HEK293T (cell line): ENCODE data around the gene FAM227A.

Experiments used
- CTCF ChIA-PET: fragments of 350-600 bp; formaldehyde crosslinking; extraction: SDS; loops from one replicate; lab custom pipeline; 2021; ENCODE audit warnings: antibody characterized with exemption, inconsistent platforms; lab: Yijun Ruan, JAX
- POLR2A ChIA-PET: fragments of 350-600 bp; formaldehyde crosslinking; extraction: SDS; loops from one replicate; lab custom pipeline; 2020; ENCODE audit warnings: antibody characterized with exemption, inconsistent platforms; lab: Yijun Ruan, JAX
- DNase-seq: peaks from one replicate; pipeline ENCODE4 v3.0.0; 2012; ENCODE audit warnings: mixed read lengths; ENCODE audit errors: extremely low spot score
- ARNT ChIP-seq: fragments of 450-650 bp; IDR thresholded peaks from 2 replicates; pipeline ENCODE4 v1.6.1; 2017; ENCODE audit warnings: mild to moderate bottlenecking
- BHLHE40 ChIP-seq: fragments of 450-650 bp; IDR thresholded peaks from 2 replicates; pipeline ENCODE4 v1.6.1; 2016; ENCODE audit warnings: mild to moderate bottlenecking, moderate library complexity, borderline replicate concordance
- CTBP1 ChIP-seq: fragments of 450-650 bp; IDR thresholded peaks from 2 replicates; pipeline ENCODE4 v1.6.1; 2016; ENCODE audit warnings: borderline replicate concordance
- ELF4 ChIP-seq: fragments of 450-650 bp; IDR thresholded peaks from 2 replicates; pipeline ENCODE4 v1.6.1; 2017; ENCODE audit warnings: antibody characterized with exemption
- FOXA1 ChIP-seq: fragments of 450-650 bp; IDR thresholded peaks from 2 replicates; pipeline ENCODE4 v1.6.1; 2016; ENCODE audit warnings: mild to moderate bottlenecking
- FOXK2 ChIP-seq: fragments of 450-650 bp; IDR thresholded peaks from 2 replicates; pipeline ENCODE4 v1.6.1; 2016; ENCODE audit warnings: mild to moderate bottlenecking
- FOXM1 ChIP-seq: fragments of 450-650 bp; IDR thresholded peaks from 2 replicates; pipeline ENCODE4 v1.6.1; 2017; ENCODE audit warnings: mild to moderate bottlenecking, borderline replicate concordance
- HDGF ChIP-seq: fragments of 450-650 bp; IDR thresholded peaks from 2 replicates; pipeline ENCODE4 v1.6.1; 2017; ENCODE audit warnings: antibody characterized with exemption, borderline replicate concordance
- L3MBTL2 ChIP-seq: fragments of 450-650 bp; conservative IDR thresholded peaks from 2 replicates; pipeline ENCODE4 v1.6.1; 2016; ENCODE audit warnings: mild to moderate bottlenecking
- LEF1 ChIP-seq: fragments of 450-650 bp; IDR thresholded peaks from 2 replicates; pipeline ENCODE4 v1.6.1; 2017; ENCODE audit warnings: mild to moderate bottlenecking, borderline replicate concordance
- NFRKB ChIP-seq: fragments of 450-650 bp; IDR thresholded peaks from 2 replicates; pipeline ENCODE4 v1.6.1; 2016; ENCODE audit warnings: mild to moderate bottlenecking, moderate library complexity
- PKNOX1 ChIP-seq: fragments of 450-650 bp; IDR thresholded peaks from 2 replicates; pipeline ENCODE4 v1.6.1; 2016
- SP1 ChIP-seq: fragments of 450-650 bp; IDR thresholded peaks from 2 replicates; pipeline ENCODE4 v1.6.1; 2017
- SUZ12 ChIP-seq: fragments of 450-650 bp; IDR thresholded peaks from 2 replicates; pipeline ENCODE4 v1.6.1; 2016; ENCODE audit warnings: mild to moderate bottlenecking
- TARDBP ChIP-seq: fragments of 450-650 bp; IDR thresholded peaks from 2 replicates; pipeline ENCODE4 v1.6.1; 2016
- ZNF384 ChIP-seq: fragments of 450-650 bp; IDR thresholded peaks from 2 replicates; pipeline ENCODE4 v1.6.1; 2016

Gene FAM227A

GRCh38 chr22:38681582-38682335, 25.6 kb upstream of the FAM227A start, which contains the start of gene TOMM22:
Gene TOMM22 (plus strand): TSS chr22:38681957. CDS start chr22:38681979, 22 bp downstream.
- TF ChIP-seq SP1 (no peak), SUZ12 (no peak), LEF1 (peak; percentile 91), CTBP1 (peak; percentile 36; the same call in 1 of the 2 replicates), ZNF384 (no peak), PKNOX1 (peak; percentile 39), BHLHE40 (no peak), ELF4 (peak; percentile 94), FOXA1 (no peak), HDGF (no peak), TARDBP (no peak), NFRKB (no peak), FOXM1 (no peak), FOXK2 (no peak), L3MBTL2 (peak; percentile 64), ARNT (no peak; the same call in 1 of the 2 replicates)
- ChIA-PET CTCF (interaction anchor here (0.6 to 1.5 kb wide), 7 partner anchors 8 to 358 kb away, joined by 3 to 8 read pairs (median 4); no protein-coding TSS in a partner anchor), POLR2A (interaction anchor here (0.6 to 3.2 kb wide), 29 partner anchors 9 to 638 kb away, joined by 3 to 65 read pairs (median 4); partner anchors contain the start of genes CBY1, FAM227A, GTPBP1 and JOSD1)
- DNase-seq = peak; percentile 98

- no peak for DNase-seq
- ChIA-PET POLR2A (no interaction called here), CTCF (no interaction called here)
- TF ChIP-seq SUZ12 = no peak
- TF ChIP-seq FOXA1 = no peak
- no peak for TF ChIP-seq SP1
- no peak for TF ChIP-seq ARNT
- TF ChIP-seq BHLHE40 = no peak
- TF ChIP-seq PKNOX1 = no peak
- no peak for TF ChIP-seq ZNF384
- TF ChIP-seq TARDBP = no peak
- TF ChIP-seq NFRKB = no peak
- TF ChIP-seq FOXK2 = no peak
- no peak for TF ChIP-seq FOXM1
- no peak for TF ChIP-seq ELF4
- TF ChIP-seq LEF1 = no peak
- no peak for TF ChIP-seq L3MBTL2
- no peak for TF ChIP-seq HDGF
- TF ChIP-seq CTBP1 = no peak
These were observed 19.6 kb upstream of the FAM227A start for GRCh38 chr22:38675833-38676232.

- CTCF ChIA-PET = no interaction called here
- POLR2A ChIA-PET = no interaction called here
- DNase-seq = no peak
- TF ChIP-seq ZNF384 (no peak), ELF4 (no peak), ARNT (no peak), SUZ12 (no peak), SP1 (no peak), NFRKB (no peak), FOXK2 (no peak), LEF1 (no peak), HDGF (no peak), TARDBP (no peak), BHLHE40 (no peak), PKNOX1 (no peak), FOXM1 (no peak)
These were observed 18.7 kb upstream of the FAM227A start for GRCh38 chr22:38674888-38675287.

GRCh38 chr22:38657045-38657909, 1.1 kb upstream of the FAM227A start:
- peak; percentile 55 for DNase-seq
- no peak for TF ChIP-seq LEF1
- no peak for TF ChIP-seq ELF4
- TF ChIP-seq ZNF384 = no peak
- TF ChIP-seq SP1 = no peak
- no peak for TF ChIP-seq SUZ12
- no peak for TF ChIP-seq BHLHE40
- no peak for TF ChIP-seq FOXM1
- TF ChIP-seq CTBP1 = no peak
- no peak for TF ChIP-seq PKNOX1
- TF ChIP-seq HDGF = no peak
- no peak for TF ChIP-seq NFRKB
- CTCF ChIA-PET = no interaction called here
- POLR2A ChIA-PET = interaction anchor here (0.6 to 1.8 kb wide), 6 partner anchors 9 to 686 kb away, joined by 3 to 9 read pairs (median 4); partner anchors contain the start of genes GTPBP1 and TOMM22
